GM18502 (cell line): ENCODE measurements around the gene PLGRKT.
"Not testable (repeated sequence)": the region's sequence is repeated elsewhere in the genome, so short reads cannot be mapped to it uniquely, and the experiment has no call there.

Source experiments
- ATAC-seq: cut with Tn5 transposase; IDR thresholded peaks from one replicate; pipeline ENCODE4 v1.9.1; 2021; ENCODE audit warnings: mild to moderate bottlenecking; ENCODE audit not compliant: unreplicated experiment, poor library complexity

The PLGRKT gene

GRCh38 chr9:5437254-5438216, at the start of gene PLGRKT:
TSS of gene PLGRKT (minus strand) at chr9:5437925. CDS start at chr9:5431977, 5,948 bp downstream.
- ATAC-seq, result peak; percentile 86

- ATAC-seq, result no peak
These were observed 49.3 kb upstream of the PLGRKT start for GRCh38 chr9:5486988-5487387.

- ATAC-seq, result no peak
These were observed 47.8 kb upstream of the PLGRKT start for GRCh38 chr9:5485378-5486085.

GRCh38 chr9:5483306-5483705, 45.6 kb upstream of the PLGRKT start:
- ATAC-seq, result no peak

GRCh38 chr9:5482194-5482593, 44.5 kb upstream of the PLGRKT start:
- ATAC-seq, result no peak

GRCh38 chr9:5481322-5482040, 43.8 kb upstream of the PLGRKT start:
- no peak for ATAC-seq

- ATAC-seq, result no peak
These were observed 43.2 kb upstream of the PLGRKT start for GRCh38 chr9:5480919-5481318.

- peak; percentile 70 for ATAC-seq
These were observed 42.4 kb upstream of the PLGRKT start for GRCh38 chr9:5479994-5480694.

- ATAC-seq, result no peak
These were observed 40.5 kb upstream of the PLGRKT start for GRCh38 chr9:5478206-5478605.

- ATAC-seq, result not testable (repeated sequence)
These were observed 37.9 kb upstream of the PLGRKT start for GRCh38 chr9:5475611-5476010.

GRCh38 chr9:5470816-5471215, 33.1 kb upstream of the PLGRKT start:
- no peak for ATAC-seq

- no peak for ATAC-seq
These were observed 32.4 kb upstream of the PLGRKT start for GRCh38 chr9:5470122-5470521.

GRCh38 chr9:5468850-5469249, 31.1 kb upstream of the PLGRKT start:
- ATAC-seq, result no peak

- no peak for ATAC-seq
These were observed 29.0 kb upstream of the PLGRKT start for GRCh38 chr9:5466766-5467165.

GRCh38 chr9:5466005-5466404, 28.3 kb upstream of the PLGRKT start:
- ATAC-seq, result no peak

- not testable (repeated sequence) for ATAC-seq
These were observed 27.2 kb upstream of the PLGRKT start for GRCh38 chr9:5464831-5465330.

- ATAC-seq, result no peak
These were observed 22.4 kb upstream of the PLGRKT start for GRCh38 chr9:5460157-5460556.

- peak; percentile 52 for ATAC-seq
These were observed 21.6 kb upstream of the PLGRKT start for GRCh38 chr9:5459289-5459829.

- peak; percentile 34 for ATAC-seq
These were observed 17.5 kb upstream of the PLGRKT start for GRCh38 chr9:5455181-5455580.

- no peak for ATAC-seq
These were observed 15.9 kb upstream of the PLGRKT start for GRCh38 chr9:5453673-5454072.
